Small intestine (tissue), 7 donors: ENCODE measurements around the gene CAPN7. TPM values are rescaled to one million over a fixed set of nuclear protein-coding genes. Genes with fewer than 3 reads are reported as not detected.

Experiments
- DNase-seq, 2 donors: peaks; one replicate each; pipeline versions ENCODE4 v3.0.0 to v3.0.0-alpha.2; 2013
- FAIRE-seq: peaks from 2 replicates; lab custom pipeline; 2012; peaks lifted over from hg19 to GRCh38; lab: Jason Lieb, UNC
- H3K27ac ChIP-seq, 3 donors: one replicate each; pipeline ENCODE4 v1.5.1; 2013; ENCODE audit warnings: low read length in 2 of 3, mild to moderate bottlenecking in 2 of 3, control low read depth in 1 of 3, inconsistent platforms in 1 of 3, low read depth in 1 of 3, moderate library complexity in 1 of 3
- H3K27me3 ChIP-seq, 3 donors: one replicate each; pipeline ENCODE4 v1.6.1; 2013; ENCODE audit warnings: low read length in 3 of 3, inconsistent platforms in 1 of 3; ENCODE audit not compliant: control insufficient read depth in 3 of 3, insufficient read depth in 3 of 3
- H3K36me3 ChIP-seq, 3 donors: one replicate each; pipeline ENCODE4 v1.6.1; 2013; ENCODE audit warnings: low read length in 3 of 3, inconsistent platforms in 1 of 3, low read depth in 1 of 3, mild to moderate bottlenecking in 1 of 3, moderate library complexity in 1 of 3; ENCODE audit not compliant: control insufficient read depth in 3 of 3, insufficient read depth in 2 of 3
- H3K4me1 ChIP-seq, 3 donors: one replicate each; pipeline ENCODE4 v1.6.1; 2013; ENCODE audit warnings: low read length in 2 of 3, inconsistent platforms in 1 of 3, low read depth in 1 of 3, mild to moderate bottlenecking in 1 of 3, moderate library complexity in 1 of 3; ENCODE audit not compliant: control insufficient read depth in 3 of 3, insufficient read depth in 2 of 3
- H3K4me3 ChIP-seq, 3 donors: one replicate each; pipeline ENCODE4 v1.5.1; 2013; ENCODE audit warnings: low read length in 3 of 3, control low read depth in 1 of 3, inconsistent platforms in 1 of 3, low read depth in 1 of 3, mild to moderate bottlenecking in 1 of 3, moderate library complexity in 1 of 3
- H3K9me3 ChIP-seq, 2 donors: one replicate each; pipeline ENCODE4 v1.6.1; 2013; ENCODE audit warnings: low read depth in 1 of 2, low read length in 1 of 2; ENCODE audit not compliant: control insufficient read depth in 2 of 2, insufficient read depth in 1 of 2
- WGBS, 3 donors: extraction: QIAGEN DNeasy Blood & Tissue Kit; methylation state at CpG; one replicate each; pipeline ENCODE4 v1.1.7; 2013; 5-methylcytosine and 5-hydroxymethylcytosine counted together
- polyA plus RNA-seq, 4 donors: library from polyadenylated mRNA; stranded (reverse) in 3 of 4; unstranded in 1 of 4; fragments of 200-250 nt in 3 of 4; fragments of 120-200 nt in 1 of 4; gene quantifications; one replicate each; pipeline versions ENCODE4 v1.2.1 to v1.2.3, GENCODE V29; 2013
- donor health status: healthy with polysubstance abuse.
- donor health status: control.
- donor health status: control.
- donor health status: Bipolar disorder and iron deficiency.
- donor health status: healthy.

The CAPN7 gene
- polyA plus RNA-seq, 4 donors, result 12.3 to 49.3 (median 13.4) TPM

- Histone ChIP-seq H3K4me1 (peaks cover 0 to 4% (median under 1%) of the 10 kb centered on the region in 3 donors), H3K9me3 (no peaks in the 10 kb centered on the region), H3K27me3 (no peaks in the 10 kb centered on the region), H3K4me3 (no peak overlapping the region), H3K36me3 (no peaks in the 10 kb centered on the region), H3K27ac (peak overlapping the region in 1 of 3 donors; percentile 71)
- no peak for FAIRE-seq
- DNase-seq, result no peak
- 64 to 87% (median 84%) methylated on average over 13 of the region's 13 CpGs for WGBS, 3 donors
These were observed 81.7 kb downstream of the CAPN7 start for GRCh38 chr3:15287565-15288330.

DNA sequence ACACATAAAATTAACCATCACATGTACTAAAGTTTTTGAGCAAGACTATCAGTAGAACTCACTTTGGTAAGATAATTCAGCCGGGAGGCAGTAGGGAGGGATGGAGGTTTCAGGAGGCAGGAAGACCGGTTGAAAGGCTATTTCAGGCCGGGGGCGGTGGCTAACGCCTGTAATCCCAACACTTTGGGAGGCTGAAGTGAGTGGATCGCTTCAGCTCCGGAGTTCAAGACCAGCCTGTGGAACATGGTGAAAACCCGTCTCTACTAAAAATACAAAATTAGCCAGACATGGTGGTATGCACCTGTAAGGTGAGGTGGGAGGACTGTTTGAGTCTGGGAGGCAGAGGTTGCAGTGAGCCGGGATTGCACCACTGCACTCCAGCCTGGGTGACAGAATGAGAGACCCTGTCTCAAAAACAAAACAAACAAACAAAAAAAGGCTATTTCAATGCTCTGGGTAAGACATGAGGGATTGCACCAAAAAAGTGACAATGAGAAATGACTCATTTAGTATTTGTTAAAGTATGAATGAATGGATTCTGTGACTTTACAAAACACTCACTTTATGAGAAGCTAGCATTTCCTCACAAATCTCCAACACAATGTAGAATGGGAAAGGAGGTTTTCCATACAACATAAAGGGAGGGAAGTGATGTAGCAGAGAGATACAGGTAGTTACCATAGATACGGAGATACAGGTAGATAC is 82.4 kb downstream of the CAPN7 start:
- DNase-seq (no peak), FAIRE-seq (no peak)
- Histone ChIP-seq H3K27me3 (no peaks in the 10 kb centered on the region), H3K27ac (peak overlapping the region in 1 of 3 donors; percentile 71), H3K4me3 (no peak overlapping the region), H3K4me1 (peaks cover 0 to 6% (median 3%) of the 10 kb centered on the region in 3 donors), H3K9me3 (no peaks in the 10 kb centered on the region), H3K36me3 (no peaks in the 10 kb centered on the region)
- 94 to 96% (median 96%) methylated on average over 10 of the region's 10 CpGs for WGBS, 3 donors

DNA sequence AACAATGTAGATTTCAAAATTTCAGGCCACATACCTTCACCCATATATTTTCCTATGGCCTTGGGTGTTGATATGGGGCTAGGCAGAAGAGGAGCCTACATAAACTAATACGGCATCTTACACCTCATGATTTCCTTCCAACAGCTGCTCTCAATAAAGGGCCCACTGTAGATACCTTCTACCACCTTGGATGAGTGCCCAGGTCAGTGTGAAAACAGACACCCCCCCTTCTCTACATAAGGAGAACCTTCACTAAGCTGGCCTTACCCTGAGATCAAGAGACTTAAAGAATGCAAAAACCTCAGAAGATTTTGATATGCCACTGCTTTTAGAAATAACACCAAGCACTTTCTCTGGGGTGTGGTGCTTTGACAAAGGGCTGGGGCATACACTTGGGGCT is 83.6 kb downstream of the CAPN7 start:
- peaks cover 0 to 6% (median 3%) of the 10 kb centered on the region in 3 donors for H3K4me1 ChIP-seq
- WGBS, 3 donors, result 83 to 92% (median 91%) methylated on average over 1 of the region's 1 CpG
- no peak overlapping the region for H3K27ac ChIP-seq
- no peak overlapping the region for H3K4me3 ChIP-seq
- H3K27me3 ChIP-seq, result no peaks in the 10 kb centered on the region
- H3K9me3 ChIP-seq, result no peaks in the 10 kb centered on the region
- no peaks in the 10 kb centered on the region for H3K36me3 ChIP-seq
- no peak for DNase-seq
- no peak for FAIRE-seq

DNA sequence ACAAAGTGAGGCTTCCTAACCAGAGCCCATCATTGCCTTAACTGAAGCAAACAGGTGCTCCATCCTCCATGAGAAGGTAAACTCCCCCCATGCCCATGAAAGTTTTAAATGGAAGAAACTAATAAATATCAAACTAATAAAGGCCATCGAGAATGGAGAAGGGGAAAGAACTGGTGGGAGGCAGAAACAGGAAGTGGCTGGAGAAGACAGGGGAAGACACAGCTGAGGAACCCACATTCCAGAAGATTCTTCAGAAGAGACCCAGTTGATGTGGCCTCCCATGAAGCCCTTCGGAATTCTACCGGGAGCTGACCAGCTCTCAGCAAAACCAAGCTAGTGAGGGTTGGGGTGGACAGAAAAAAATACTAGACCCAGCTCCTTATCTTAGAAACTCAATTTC is 84.7 kb downstream of the CAPN7 start:
- FAIRE-seq (no peak), DNase-seq (no peak)
- Histone ChIP-seq H3K27me3 (no peaks in the 10 kb centered on the region), H3K4me3 (no peak overlapping the region), H3K4me1 (peaks cover 0 to 6% (median 3%) of the 10 kb centered on the region in 3 donors), H3K27ac (peak overlapping the region in 1 of 3 donors; percentile 64), H3K36me3 (no peaks in the 10 kb centered on the region), H3K9me3 (no peaks in the 10 kb centered on the region)
- WGBS, 3 donors, result 79 to 88% (median 85%) methylated on average over 3 of the region's 3 CpGs

DNA sequence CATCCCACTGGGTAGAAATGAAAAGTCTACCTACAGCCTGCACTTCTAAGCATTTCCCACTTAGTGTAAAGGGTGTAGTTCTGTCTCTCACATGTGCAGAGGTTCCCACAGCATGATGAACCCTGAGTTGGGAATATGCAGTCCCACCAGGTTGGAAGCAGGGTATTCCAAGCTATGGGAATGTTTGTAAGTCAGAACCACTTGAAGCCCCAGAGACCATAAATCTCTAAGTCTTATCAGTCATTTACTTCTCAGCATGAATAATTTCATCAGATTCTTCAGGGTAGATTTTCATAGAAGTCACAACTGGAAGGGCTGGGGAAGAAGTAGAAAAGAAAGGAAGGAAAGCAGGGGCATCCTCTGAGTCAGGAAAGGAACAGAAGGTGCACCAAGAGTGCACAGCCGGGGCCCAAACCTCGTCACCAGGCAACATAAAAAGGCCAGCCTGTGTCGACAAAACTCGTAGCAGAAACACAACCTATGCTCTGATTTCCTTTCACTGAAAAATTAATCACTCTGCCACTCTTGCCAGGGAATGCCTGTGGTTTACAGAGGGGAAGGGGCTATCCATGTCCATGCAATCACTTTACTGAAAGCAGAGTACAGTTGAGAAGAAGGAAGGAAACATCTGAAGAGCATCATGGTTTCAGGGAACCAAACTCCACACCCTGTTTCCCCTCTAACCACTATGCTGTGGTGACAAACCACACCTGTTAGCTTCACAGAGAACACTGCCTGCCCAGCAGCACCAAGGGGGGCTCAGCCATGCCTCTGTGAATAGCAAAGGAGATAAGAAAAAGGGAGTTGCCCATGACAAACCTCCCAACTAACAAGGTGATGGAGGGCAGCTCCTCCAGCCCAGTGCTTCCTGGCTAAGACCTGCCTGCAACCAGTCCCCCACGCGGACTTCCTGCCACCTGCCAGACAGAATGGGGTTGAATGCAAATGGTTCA is 85.8 kb downstream of the CAPN7 start:
- WGBS, 3 donors, result 55 to 72% (median 58%) methylated on average over 6 of the region's 6 CpGs
- Histone ChIP-seq H3K27me3 (no peaks in the 10 kb centered on the region), H3K27ac (peak overlapping the region in 1 of 3 donors; percentile 79), H3K4me3 (no peak overlapping the region), H3K36me3 (no peaks in the 10 kb centered on the region), H3K9me3 (no peaks in the 10 kb centered on the region), H3K4me1 (peaks cover 0 to 6% (median 3%) of the 10 kb centered on the region in 3 donors)
- FAIRE-seq (no peak), DNase-seq (peak in 1 of 2 donors; percentile 44)

- Histone ChIP-seq H3K4me1 (peaks cover 0 to 6% (median 3%) of the 10 kb centered on the region in 3 donors), H3K36me3 (no peaks in the 10 kb centered on the region), H3K27ac (peak overlapping the region in 1 of 3 donors; percentile 51), H3K27me3 (no peaks in the 10 kb centered on the region), H3K9me3 (no peaks in the 10 kb centered on the region), H3K4me3 (no peak overlapping the region)
- FAIRE-seq (no peak), DNase-seq (no peak)
- 51 to 59% (median 55%) methylated on average over 13 of the region's 13 CpGs for WGBS, 3 donors
These were observed 86.9 kb downstream of the CAPN7 start for GRCh38 chr3:15292765-15293522.

GRCh38 chr3:15294929-15295328 is 88.9 kb downstream of the CAPN7 start:
- Histone ChIP-seq H3K4me1 (peaks cover 0 to 6% (median 3%) of the 10 kb centered on the region in 3 donors), H3K4me3 (no peak overlapping the region), H3K27ac (peak overlapping the region in 1 of 3 donors; percentile 80), H3K9me3 (no peaks in the 10 kb centered on the region), H3K36me3 (no peaks in the 10 kb centered on the region), H3K27me3 (no peaks in the 10 kb centered on the region)
- WGBS, 3 donors, result 75 to 99% (median 95%) methylated on average over 5 of the region's 5 CpGs
- no peak for DNase-seq
- no peak for FAIRE-seq
